NCI-H226 (cell line): ENCODE measurements around the gene RGS6.

Source experiments
- DNase-seq: peaks from one replicate; pipeline ENCODE4 v3.0.0-alpha.2; 2015

Gene RGS6

DNA sequence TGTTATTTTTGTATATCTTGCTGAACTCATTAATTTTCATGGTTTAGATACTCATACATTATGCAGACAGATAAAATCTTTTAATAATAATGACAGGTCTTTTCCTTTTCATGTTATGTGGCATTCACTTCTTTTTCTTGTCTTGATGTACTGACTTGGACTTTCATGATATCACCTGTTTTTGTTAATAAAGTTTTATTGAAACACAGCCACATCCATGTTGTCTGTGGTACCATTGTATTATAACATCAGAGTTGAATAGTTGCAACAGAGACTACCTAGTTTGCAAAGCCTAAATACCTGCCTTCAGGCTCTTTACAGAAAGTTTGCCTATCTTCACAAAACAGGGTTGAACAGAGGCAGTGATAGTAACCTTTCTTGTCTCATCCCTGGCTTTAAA, 85.1 kb downstream of the RGS6 start:
- no peak for DNase-seq

DNA sequence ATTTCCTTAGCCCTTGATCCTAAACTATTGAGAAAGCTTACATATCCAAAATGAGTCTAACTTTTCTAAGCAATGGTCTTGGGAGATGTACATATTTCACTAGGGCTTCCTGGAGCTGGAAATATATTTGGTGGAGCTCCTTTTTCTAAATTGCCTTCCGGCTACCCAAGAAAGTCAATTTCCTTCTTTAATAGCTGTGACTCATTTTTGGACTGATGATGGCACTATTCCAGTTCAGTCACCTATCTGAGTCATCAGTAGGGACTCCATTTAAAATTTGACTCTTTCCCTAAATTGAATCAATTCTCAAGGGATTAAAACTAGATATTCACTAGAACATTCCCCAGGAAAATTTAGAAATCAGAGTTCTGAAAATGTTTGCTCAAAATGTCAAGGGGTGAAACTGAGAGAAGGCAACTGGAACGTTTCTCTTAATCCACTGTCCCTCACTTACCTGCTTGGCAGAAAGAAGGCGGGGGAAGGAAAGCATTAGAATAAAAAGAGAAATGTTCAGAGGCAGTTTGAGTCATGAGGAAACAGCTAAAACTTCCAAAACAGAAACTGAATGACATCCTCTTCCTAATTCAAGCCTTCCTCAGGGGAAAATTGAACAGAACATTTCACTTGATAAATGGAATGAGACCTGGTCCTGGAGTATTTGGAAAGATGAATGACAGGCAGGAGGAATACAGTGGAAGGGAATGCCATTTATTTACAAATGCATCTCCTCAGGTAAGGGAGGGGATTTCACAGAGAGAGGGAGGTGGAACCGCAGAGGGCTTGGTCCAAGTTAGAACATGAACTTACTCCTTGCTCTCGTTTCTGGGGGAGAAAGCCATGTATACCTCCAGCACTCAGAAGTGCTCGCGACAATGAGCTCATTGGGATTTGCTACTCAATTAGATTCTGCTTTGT, 91.2 kb downstream of the RGS6 start:
- no peak for DNase-seq

DNA sequence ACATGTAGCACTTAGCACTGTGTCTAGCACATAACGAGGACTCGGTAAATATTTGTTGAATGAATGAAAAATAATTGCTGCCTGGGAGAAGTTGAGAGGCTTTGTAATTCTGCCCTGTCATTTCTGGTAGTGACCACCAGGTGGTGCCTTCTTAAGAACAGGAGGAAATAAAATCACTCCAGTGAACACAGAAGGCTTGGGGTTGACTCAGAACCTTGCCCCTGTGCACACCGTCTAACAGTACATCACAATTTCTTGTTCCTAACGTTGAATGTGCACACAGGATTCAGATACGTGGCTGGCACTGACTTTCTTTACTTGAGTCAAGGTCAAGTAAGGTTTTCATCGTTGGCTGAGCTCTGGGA, 91.8 kb downstream of the RGS6 start:
- peak; percentile 7 for DNase-seq

DNA sequence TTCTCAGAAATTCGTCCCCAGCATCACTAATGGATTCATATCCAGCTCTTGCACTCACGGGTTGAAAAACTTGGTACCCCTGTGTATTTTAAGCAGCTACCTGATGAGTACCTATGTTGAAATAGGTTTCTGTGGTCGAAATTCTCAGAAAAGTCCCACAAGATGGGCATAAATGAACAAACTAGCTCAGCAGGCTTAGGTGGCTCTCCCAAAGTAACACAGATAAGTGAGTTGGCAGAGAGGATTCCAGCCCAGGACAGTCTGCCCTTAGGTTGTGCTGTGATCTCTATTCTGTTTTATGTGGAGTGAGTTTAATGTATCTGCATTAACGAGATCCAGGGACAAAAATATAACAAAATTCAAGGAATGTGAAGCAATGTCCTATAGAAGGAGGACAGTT, 92.3 kb downstream of the RGS6 start:
- no peak for DNase-seq

DNA sequence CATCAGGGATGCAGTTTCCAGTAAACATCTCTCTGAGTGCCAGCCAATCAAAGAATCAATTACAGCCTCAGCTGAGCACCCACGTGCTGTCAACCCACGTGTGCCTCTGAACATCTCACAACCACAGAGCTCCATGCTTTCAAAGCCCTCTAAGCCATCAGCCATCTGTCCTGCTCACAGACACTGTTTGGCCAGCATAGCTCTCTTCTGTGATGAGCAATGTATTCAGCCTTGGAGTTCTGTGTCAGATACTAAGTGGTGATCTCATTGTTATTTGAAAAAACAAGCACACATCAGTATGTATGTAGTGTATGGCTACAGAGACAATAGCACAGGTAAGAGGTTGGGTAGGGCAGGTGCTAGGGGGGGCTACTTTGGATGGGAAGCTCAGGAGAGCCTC, 94.3 kb downstream of the RGS6 start:
- no peak for DNase-seq

DNA sequence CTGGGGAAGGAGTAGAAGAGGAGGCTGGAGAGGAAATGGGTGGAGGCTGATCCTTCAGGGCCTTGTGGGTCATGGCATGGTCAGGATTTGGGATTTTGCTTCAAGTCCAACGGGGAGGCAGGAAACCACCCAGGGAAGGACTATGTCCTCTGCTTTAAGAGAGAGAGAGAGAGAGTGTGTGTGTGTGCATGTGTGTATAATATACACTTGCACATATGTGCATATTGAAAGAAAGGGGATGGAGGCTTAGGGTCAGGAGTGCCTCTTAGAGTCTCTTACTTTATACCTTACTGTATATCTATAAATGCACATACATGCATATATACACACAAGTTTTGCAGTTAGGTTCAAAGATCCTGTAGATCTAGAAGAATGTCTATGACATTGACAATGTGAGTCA, 94.8 kb downstream of the RGS6 start:
- no peak for DNase-seq

DNA sequence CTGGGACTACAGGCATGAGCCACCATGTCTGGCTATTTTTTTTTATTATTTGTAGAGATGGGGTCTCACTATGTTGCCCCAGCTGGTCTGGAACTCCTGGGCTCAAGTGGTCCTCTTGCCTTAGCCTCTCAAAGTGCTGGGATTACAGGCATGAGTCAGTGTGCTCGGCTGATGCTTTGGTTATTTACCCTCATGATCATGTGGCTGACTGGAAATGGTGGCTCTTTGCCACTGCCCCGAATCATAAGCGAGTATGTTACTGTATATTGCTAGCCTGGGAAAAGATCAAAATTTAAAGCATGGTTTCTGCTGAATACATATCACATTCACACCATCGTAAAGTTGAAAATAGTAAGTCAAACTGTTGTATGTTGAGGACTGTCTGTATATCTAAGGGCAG, 101.1 kb downstream of the RGS6 start:
- DNase-seq: no peak

DNA sequence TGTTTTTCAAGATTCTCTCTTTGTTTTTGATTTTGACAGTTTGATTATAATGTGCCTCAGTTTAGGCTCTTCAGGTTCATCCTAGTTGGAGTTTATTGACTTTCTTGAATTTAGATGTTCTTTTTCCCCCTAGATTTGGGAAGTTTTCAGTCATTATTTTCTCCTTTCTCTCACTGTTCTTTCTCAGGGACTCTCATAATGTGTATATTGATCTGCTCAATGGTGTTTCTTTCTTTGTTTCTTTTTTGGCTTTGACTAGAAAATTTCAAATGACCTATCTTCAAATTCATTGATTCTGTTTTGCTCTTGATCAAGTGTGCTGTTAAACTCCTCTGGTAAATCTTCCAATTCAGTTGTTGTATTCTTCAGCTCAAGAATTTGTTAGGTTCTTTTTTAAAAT, 108.3 kb downstream of the RGS6 start:
- no peak for DNase-seq

DNA sequence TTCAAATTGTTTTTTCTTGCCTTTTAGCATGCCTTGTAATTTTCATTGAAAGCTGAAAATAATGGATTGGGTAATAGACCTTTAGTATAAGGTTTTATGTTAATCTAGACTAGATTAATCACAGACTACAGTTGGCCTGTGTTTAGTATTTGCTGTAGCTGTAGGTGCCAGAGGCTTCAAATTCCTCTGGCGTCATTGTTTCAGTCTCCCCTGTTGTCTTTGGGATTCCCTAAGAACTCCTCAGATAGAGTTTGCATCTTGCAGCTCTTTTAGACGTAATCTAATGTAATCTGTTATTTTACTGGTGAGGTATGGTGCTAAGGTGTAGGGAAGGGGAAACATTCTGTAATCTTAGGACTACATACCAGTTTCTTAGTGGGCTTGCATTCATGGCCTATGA, 113.0 kb downstream of the RGS6 start:
- DNase-seq: no peak

DNA sequence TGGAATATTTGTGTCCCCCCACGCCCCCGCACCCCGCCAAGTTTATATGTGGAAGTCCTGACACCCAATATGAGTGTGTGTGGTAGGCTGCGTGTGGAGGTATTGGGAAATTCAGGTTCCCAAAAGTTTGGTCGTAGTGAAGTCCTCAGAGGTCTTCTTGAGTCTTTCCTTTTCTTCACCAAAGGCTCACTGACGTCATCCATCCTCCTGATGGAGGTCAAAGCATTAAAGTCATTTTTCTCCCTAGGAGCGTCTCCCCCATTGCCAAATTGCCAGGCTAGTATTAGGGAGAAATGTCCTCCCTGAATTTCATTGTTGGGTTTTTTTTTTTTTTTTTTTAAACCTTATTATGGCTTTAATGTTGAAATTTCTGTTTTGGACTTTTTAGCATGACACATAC, 113.7 kb downstream of the RGS6 start:
- DNase-seq: no peak

DNA sequence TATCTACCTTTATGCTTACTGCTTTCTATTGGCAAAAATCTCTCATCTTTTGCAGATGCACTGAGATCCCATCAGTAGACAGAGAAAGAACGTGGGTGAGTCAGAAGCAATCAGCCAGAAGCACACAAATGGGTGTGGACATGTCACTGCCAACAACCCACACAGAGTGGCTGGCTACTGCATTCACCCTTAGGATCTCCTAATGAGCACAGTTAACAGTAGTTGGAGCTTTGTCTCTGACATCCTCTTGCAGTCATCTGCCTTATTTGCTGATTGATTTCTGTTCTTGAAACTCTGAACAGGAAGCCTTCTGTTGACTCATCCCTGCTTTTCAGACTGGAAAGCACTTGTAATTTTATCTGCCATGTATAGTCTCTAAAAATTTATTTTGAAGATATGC, 117.2 kb downstream of the RGS6 start:
- no peak for DNase-seq

DNA sequence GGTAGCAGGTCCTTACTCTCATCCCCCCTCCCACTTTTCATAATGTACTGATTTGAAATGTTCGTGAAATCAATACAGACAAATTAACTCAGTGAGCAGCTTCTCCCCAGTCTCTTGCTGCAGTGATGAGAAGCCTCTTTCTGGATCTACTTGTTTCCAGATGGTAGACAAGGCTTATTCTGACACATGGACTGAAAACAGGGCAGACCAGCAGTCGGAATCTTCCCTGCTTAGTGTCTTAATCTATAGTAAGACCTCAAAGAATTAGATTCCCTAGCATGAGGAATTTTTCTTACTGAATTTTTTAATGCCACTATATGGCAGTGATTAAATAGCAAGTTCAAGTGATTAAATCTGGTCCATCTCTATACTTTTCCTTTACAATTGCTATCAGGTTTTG, 120.1 kb downstream of the RGS6 start:
- DNase-seq: no peak

DNA sequence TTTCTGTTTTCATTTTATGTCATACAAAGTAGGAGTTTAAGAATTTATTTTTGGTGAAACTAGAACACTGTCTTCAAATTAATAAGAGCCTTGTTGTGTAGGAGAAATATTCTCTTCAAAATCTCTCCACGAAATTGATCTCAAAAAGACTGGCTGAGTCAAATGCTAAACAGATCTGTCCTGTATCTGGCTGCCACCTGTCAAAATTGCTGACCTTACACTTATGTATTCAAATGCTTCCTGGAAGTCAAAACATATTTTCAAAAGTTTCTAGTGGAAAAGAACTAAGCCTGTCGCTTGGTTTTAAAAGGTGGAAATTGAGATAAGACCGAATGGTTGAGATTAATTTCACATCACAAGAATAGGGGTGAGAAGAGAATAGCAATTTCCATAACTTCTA, 121.4 kb downstream of the RGS6 start:
- no peak for DNase-seq

DNA sequence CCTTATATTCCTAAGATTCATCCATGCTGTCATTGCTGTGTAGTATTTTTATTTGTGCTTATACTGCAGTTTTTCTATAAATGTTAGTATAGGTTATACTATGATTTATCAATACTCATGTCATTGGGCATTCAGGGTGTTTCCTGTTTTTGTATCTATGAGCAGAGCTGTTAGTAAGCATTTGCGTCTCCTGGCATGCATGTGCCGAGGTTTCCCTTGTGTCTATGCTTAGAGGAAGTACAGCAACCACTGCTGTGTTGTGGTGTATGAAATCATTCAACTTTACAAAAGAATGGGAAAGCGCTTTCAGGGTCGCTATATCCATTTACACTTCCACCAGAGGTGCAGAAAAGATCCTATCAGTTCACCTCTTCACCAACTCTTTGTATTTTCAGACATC, 122.7 kb downstream of the RGS6 start:
- DNase-seq: no peak

DNA sequence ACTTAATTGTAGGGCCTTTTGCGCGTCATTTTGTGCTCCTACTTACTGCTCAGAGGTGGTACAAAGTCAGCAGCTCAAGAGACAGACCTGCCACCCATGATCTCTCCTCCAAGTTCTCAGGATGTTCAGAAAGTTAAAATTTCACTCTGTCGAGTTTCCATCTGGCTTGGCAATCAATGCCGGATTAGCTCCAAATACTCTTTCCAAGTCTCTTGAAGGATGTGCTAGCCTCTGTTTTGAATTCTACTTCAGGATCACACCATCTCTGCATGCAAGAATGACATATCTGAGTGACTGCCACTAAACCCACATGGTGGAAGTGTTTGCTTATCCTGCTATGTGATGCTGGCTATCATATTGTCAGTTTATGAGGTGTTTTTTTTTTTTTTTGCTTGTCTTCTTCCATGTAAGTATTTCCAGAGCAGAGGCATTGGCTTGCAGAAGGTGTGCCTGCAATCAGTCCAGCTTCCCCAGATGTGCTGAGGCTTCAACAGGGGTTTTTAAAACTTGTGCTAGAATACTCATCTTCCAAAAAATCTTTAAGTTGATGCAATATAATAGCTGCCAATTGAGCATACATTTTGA, 125.6 kb downstream of the RGS6 start:
- no peak for DNase-seq

DNA sequence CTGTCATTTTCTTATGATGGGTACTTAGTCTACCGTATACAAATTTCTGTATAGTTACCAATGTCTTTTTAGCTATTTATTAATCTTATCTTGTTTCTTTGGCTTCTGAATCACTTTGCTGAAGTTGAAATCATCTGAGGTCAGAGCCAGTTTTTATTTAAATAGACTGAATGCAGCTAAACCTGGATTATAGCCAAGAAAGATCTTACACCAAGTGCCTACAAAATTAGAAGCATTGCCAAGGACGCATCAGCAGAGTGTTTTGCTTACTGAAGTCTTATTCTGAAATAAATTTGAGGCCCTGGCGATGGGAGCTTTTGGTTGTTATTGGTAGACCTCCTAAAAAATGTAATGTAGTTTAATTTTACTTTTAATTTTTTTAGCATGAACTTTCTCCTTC, 128.2 kb downstream of the RGS6 start:
- no peak for DNase-seq

DNA sequence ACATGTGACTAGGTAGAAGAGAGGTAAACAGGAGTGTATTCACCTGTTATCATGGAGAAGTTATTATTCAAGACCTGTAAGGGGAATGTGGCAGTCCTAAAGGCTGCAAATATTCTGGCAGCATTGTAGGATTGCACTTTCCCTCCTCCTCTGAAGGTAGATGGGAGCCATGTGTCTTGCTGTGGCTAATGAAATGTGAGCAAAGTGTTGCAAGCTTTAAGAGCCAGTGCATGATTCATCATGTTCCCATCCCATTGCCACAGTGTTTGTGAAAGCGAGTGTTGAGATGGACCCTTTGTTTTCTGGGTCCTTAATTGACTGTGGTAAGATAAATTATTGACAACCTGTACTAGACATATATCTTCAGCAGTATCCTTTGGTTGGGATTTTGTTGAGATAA, 128.7 kb downstream of the RGS6 start:
- DNase-seq: no peak

DNA sequence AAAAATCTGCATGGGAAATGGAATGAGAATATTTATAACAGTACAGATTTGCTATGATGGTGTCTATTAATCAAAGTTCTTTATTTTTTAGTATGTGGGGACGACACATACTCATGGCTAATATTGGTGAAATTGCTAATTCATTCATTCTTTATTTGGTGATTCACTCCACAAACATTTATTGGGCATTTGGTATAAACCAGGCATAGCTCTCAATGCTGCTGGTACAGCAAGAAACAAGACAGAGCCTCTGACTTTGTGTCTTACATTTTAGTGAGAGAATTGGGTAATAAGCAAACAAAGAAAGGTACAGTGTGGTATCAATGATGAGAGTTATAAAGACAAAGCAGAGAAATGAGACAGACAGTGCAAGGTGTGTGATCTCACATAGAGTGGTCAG, 129.5 kb downstream of the RGS6 start:
- no peak for DNase-seq

DNA sequence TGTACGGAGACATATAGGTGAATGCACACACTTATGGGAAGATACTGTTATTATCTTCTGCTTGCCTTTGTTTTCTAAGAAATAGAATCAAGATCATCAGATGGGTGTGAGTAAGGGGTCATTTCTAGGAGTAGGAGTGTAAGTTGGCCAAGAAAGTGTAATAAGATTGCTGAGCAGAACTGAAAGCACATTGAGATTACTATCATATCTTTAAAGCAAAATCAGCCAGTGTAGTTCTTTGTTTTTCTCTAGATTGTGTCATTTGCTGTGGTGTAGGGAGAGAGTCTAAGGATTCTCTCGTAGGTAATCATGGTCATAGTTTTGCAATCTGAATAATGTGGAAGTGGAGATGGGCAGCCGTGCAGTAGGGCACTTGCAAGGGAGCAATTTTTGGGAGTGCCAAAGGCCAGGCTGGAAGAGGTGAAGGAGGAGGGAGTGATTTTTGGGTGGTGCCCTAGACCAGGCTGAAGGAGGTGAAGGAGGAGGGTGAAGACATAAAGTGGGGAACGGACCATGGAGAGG, 131.6 kb downstream of the RGS6 start:
- DNase-seq: no peak

DNA sequence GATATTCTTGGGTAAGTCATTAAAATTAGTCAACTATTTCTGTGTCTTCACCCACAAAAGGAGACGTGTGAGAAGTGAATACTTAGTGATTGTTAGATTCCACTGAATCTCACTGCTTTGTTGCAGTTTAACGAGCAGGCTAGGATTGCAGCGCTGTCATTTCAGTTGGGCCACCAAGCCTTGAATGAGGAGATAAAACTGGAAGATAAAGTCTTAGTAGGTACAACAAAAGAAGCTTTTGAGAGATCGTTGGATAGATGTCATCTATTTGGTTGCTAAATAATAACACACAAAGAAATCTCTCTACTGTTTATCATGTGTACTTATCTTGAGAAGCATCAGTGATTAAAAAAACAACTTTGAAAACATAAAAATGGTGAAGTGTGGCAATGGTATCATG, 132.3 kb downstream of the RGS6 start:
- no peak for DNase-seq

DNA sequence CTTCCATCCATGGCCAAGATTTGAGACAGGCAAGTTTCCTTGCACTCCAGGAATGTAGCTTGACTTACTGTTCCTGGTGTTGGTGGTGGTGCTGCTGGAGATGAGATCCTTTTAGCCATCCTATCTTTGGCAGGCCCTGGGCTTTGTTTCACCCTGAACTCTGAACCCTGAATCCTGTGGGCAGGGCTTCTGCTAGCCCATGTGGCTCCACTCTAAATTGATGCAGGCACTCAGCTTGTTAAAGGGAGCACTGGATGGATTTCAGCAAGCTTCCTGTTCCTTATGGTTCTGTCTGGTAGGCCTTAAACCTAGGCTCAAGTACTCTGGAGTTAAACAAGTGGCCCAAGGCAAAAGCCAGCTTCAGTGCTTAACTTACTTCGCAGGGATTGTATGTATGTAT, 138.2 kb downstream of the RGS6 start:
- no peak for DNase-seq

DNA sequence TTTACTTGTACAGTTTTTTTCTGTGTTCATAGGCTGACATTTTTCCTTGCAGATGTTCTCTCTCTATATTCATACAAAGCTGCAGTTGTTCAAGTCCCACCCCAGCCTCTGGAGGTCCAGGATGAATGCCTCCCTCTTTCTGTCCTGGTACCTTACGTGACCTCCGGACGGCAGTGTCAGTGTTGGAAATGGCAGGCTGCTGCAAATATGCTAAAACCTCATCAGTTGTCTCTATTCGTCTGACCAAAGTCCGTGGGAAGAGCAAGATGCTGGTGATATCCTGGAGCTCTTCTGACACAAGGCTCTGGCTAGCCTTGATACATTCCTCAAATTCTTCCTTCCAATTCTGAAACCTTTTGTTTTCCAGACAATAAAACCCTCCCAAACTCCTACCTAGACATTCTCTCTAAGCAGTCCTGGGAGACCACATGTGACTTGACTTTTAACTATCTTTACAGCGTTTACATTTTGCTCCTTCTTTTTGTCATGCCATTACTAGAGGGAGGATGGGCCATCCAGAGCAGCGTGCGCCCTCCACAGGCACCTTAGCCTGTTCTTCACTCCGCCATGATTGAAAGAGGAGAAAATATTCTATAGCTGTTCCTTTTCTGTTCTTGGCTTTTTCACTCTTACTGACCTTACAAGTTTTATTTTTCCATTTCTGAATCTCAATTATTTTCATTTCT, 143.6 kb downstream of the RGS6 start:
- no peak for DNase-seq

DNA sequence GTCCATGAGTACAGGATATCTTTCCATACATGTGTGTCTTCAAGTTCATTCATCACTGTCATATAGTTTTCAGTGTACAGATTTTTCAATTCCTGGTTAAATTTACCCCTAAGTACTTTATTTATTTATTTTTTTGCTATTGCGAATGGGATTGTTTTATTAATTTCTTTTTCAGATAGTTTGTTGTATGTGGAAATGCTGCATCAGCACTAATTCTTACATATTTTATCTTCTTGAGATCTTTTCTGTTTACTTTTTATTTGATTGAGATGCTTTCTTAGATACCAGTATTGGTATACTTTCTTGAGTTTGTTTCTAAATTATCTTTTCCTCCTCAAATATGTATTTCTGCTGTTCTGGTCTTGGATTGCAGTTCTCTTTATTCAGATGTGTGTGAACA, 148.9 kb downstream of the RGS6 start:
- DNase-seq: no peak

DNA sequence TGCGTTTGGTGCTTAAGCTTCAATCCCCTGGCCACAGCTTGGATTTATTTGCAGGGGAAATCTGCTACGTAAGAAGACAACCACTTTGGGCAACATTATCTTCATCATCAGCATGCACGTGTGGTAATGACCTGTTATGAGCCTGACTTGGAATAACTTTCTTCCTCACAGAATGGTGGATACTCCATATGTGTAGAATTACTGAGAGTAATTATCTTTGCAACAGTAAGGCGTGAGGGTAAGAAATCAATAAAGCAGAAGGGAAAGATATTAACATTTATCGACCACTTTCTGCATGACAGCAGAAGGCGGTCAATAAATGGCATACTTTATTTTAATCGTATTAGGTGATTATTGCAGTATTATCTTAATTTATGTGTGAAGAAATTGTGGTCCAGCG, 152.7 kb downstream of the RGS6 start:
- no peak for DNase-seq
